WTC11 (cell line): ENCODE measurements around the gene OPRL1. TPM values are rescaled to one million over a fixed set of nuclear protein-coding genes. Genes with fewer than 3 reads are reported as not detected.

Experiments
- ATAC-seq: fragments of 200-7000 bp; cut with Tn5 transposase; 2 replicates; pipeline ENCODE4 v1.10.0; 2021; ENCODE audit warnings: mild to moderate bottlenecking, moderate library complexity
- CTCF ChIA-PET: fragments of 300-600 bp; sonication (Branson Sonifier 250); formaldehyde crosslinking; loops from one replicate; lab custom pipeline; 2021; ENCODE audit warnings: antibody characterized with exemption; lab: Charles Lee
- POLR2A ChIA-PET: fragments of 350-600 bp; sonication (Branson Sonifier 250); formaldehyde crosslinking; loops from one replicate; lab custom pipeline; 2021; ENCODE audit warnings: antibody characterized with exemption; lab: Charles Lee
- DNase-seq: peaks from one replicate; pipeline ENCODE4 v3.0.0; 2021; ENCODE audit warnings: low spot score
- H3K27ac Mint-ChIP-seq: 2 replicates; pipeline ENCODE4 v1.8.0; 2021; ENCODE audit warnings: mixed read lengths
- H3K27me3 Mint-ChIP-seq: 2 replicates; pipeline ENCODE4 v1.8.0; 2021; ENCODE audit warnings: low read depth, mild to moderate bottlenecking, moderate library complexity, mixed read lengths
- H3K36me3 Mint-ChIP-seq: 2 replicates; pipeline ENCODE4 v1.8.0; 2021; ENCODE audit warnings: mixed read lengths
- H3K4me1 Mint-ChIP-seq: 2 replicates; pipeline ENCODE4 v1.8.0; 2022; ENCODE audit warnings: mixed read lengths
- H3K4me3 Mint-ChIP-seq: 2 replicates; pipeline ENCODE4 v1.8.0; 2021; ENCODE audit warnings: mild to moderate bottlenecking, moderate library complexity, mixed read lengths
- H3K9me3 Mint-ChIP-seq: 2 replicates; pipeline ENCODE4 v1.8.0; 2021; ENCODE audit warnings: mixed read lengths
- ELF4 ChIP-seq: sonication (generic); formaldehyde crosslinking; IDR thresholded peaks from 2 replicates; pipeline ENCODE4 v1.8.1; 2022; ENCODE audit warnings: low read depth, mild to moderate bottlenecking, moderate library complexity, missing genetic modification reagents
- FOXP1 ChIP-seq: sonication (generic); formaldehyde crosslinking; IDR thresholded peaks from 2 replicates; pipeline ENCODE4 v1.8.0; 2022; ENCODE audit warnings: missing genetic modification reagents, mild to moderate bottlenecking, moderate library complexity, borderline replicate concordance
- GABPB1 ChIP-seq: sonication (generic); formaldehyde crosslinking; IDR thresholded peaks from 2 replicates; pipeline ENCODE4 v1.8.1; 2023; ENCODE audit warnings: mild to moderate bottlenecking, missing genetic modification reagents
- NFE2L1 ChIP-seq: sonication (generic); formaldehyde crosslinking; IDR thresholded peaks from 2 replicates; pipeline ENCODE4 v1.8.1; 2023; ENCODE audit warnings: missing genetic modification reagents
- NFYB ChIP-seq: sonication (generic); formaldehyde crosslinking; conservative IDR thresholded peaks from 2 replicates; pipeline ENCODE4 v1.8.0; 2022; ENCODE audit warnings: low read depth, missing genetic modification reagents
- NR1H2 ChIP-seq: sonication (generic); formaldehyde crosslinking; IDR thresholded peaks from 2 replicates; pipeline ENCODE4 v1.9.0; 2021; ENCODE audit warnings: mild to moderate bottlenecking, moderate library complexity, missing genetic modification reagents
- NR2C2 ChIP-seq: sonication (generic); formaldehyde crosslinking; IDR thresholded peaks from 2 replicates; pipeline ENCODE4 v1.8.0; 2022; ENCODE audit warnings: mild to moderate bottlenecking, missing genetic modification reagents
- RORB ChIP-seq: fragments of 250-450 bp; sonication (Bioruptor Pico); IDR thresholded peaks from 2 replicates; pipeline ENCODE4 v1.9.0; 2021; ENCODE audit warnings: mild to moderate bottlenecking
- SMAD3 ChIP-seq: sonication (generic); formaldehyde crosslinking; IDR thresholded peaks from 2 replicates; pipeline ENCODE4 v1.8.0; 2022; ENCODE audit warnings: missing genetic modification reagents, mild to moderate bottlenecking, borderline replicate concordance
- SMAD4 ChIP-seq: sonication (generic); formaldehyde crosslinking; IDR thresholded peaks from 2 replicates; pipeline ENCODE4 v1.8.0; 2022; ENCODE audit warnings: mild to moderate bottlenecking, missing genetic modification reagents
- TEAD4 ChIP-seq: sonication (generic); formaldehyde crosslinking; IDR thresholded peaks from 2 replicates; pipeline ENCODE4 v1.8.0; 2022; ENCODE audit warnings: mild to moderate bottlenecking, missing genetic modification reagents
- ZBTB21 ChIP-seq: sonication (generic); formaldehyde crosslinking; IDR thresholded peaks from 2 replicates; pipeline ENCODE4 v1.8.1; 2023; ENCODE audit warnings: mild to moderate bottlenecking, missing genetic modification reagents, borderline replicate concordance
- ZNF138 ChIP-seq: sonication (generic); formaldehyde crosslinking; conservative IDR thresholded peaks from 2 replicates; pipeline ENCODE4 v1.8.1; 2022; ENCODE audit warnings: mild to moderate bottlenecking, moderate library complexity, missing genetic modification reagents
- ZNF317 ChIP-seq: sonication (generic); formaldehyde crosslinking; IDR thresholded peaks from 2 replicates; pipeline ENCODE4 v1.8.1; 2023; ENCODE audit warnings: low read depth, mild to moderate bottlenecking, moderate library complexity, missing genetic modification reagents, borderline replicate concordance
- ZNF416 ChIP-seq: fragments of 250-450 bp; sonication (Bioruptor Pico); IDR thresholded peaks from 2 replicates; pipeline ENCODE4 v1.9.0; 2021; ENCODE audit warnings: mild to moderate bottlenecking, inconsistent platforms
- total RNA-seq: library from RNA; stranded (reverse); gene quantifications from 3 replicates; pipeline ENCODE4 v1.2.3, GENCODE V29; 2021
- TF ChIP-seq, protein P1 (sequence below): sonication (generic); formaldehyde crosslinking; IDR thresholded peaks from 2 replicates; pipeline ENCODE4 v1.8.1; 2022; ENCODE audit warnings: low read depth, mild to moderate bottlenecking, moderate library complexity, missing genetic modification reagents, borderline replicate concordance
- TF ChIP-seq, protein P2 (sequence below): sonication (generic); formaldehyde crosslinking; IDR thresholded peaks from 2 replicates; pipeline ENCODE4 v1.8.1; 2023; ENCODE audit warnings: mild to moderate bottlenecking, missing genetic modification reagents
- TF ChIP-seq, protein P3 (sequence below): fragments of 250-450 bp; sonication (Bioruptor Pico); IDR thresholded peaks from 2 replicates; pipeline ENCODE4 v1.9.0; 2021; ENCODE audit warnings: mild to moderate bottlenecking
- TF ChIP-seq, protein P4 (sequence below): sonication (generic); formaldehyde crosslinking; IDR thresholded peaks from 2 replicates; pipeline ENCODE4 v1.8.0; 2022; ENCODE audit warnings: mild to moderate bottlenecking, missing genetic modification reagents
- TF ChIP-seq, protein P5 (sequence below): sonication (generic); formaldehyde crosslinking; IDR thresholded peaks from 2 replicates; pipeline ENCODE4 v1.8.0; 2022; ENCODE audit warnings: mild to moderate bottlenecking, missing genetic modification reagents

OPRL1 gene
- total RNA-seq, 1 experiment from 2014 or later = 2.0 TPM

DNA sequence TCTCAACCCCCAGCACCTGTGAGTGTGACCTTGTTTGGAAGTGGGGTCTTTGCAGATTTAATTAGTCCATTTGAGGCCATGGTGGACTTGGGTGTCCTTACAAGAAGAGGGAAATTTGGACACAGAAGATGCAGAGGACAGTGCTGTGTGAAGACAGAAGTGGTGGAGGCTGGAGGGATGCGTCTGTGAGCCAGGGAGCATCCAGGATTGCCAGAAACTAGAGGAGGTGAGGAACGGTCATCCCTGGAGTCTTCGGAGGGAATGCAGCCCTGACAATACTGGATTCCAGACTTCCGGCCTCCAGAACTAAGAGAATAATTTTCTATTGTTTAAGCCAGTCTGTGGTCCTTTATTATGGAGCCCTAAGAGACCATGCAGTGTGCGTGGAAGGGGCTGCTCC is 50.4 kb downstream of the OPRL1 start:
- Mint-ChIP-seq H3K36me3 (0 out of 2 replicates have a peak, but pooled peaks cover 3% of the 10 kb centered on the region), H3K9me3 (peaks cover 23% of the 10 kb centered on the region), H3K27ac (no peak overlapping the region), H3K4me3 (no peak overlapping the region), H3K27me3 (0 out of 2 replicates have a peak, but pooled peaks cover 4% of the 10 kb centered on the region), H3K4me1 (peaks cover 2% of the 10 kb centered on the region; the same call in 1 of the 2 replicates)
- CTCF ChIA-PET = interaction anchor here (0.7 kb wide), 1 partner anchor 46 kb away, joined by 4 read pairs; no protein-coding TSS in a partner anchor
- no peak for TF ChIP-seq ZNF416 (CRISPR knock-in tag)
- no peak for TF ChIP-seq NFYB
- TF ChIP-seq ELF4 (CRISPR knock-in tag) = no peak
- TF ChIP-seq SMAD3 (CRISPR knock-in tag) = no peak
- POLR2A ChIA-PET = no interaction called here
- ATAC-seq (no peak), DNase-seq (no peak)

DNA sequence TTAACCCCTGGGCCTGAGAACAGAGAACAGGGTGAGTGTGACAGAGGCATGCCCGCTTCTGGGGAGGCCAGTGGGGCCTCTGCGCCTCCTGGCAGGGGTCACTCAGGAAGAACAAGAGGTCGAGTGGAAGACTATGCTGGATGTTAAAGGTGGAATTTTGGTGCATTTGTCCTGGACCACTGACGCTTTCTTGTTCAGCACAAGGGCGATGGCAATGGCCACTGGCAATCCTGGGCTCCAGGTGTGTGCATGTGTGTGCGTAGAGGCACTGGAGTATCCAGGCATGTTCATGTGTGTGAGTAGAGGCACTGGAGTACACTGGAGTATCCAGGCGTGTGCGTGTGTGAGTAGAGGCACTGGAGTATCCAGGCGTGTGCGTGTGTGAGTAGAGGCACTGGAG is 51.0 kb downstream of the OPRL1 start:
- POLR2A ChIA-PET = no interaction called here
- Mint-ChIP-seq H3K27ac (no peak overlapping the region), H3K27me3 (0 out of 2 replicates have a peak, but pooled peaks cover 4% of the 10 kb centered on the region), H3K4me3 (no peak overlapping the region), H3K9me3 (peaks cover 20% of the 10 kb centered on the region), H3K4me1 (peaks cover 2% of the 10 kb centered on the region; the same call in 1 of the 2 replicates), H3K36me3 (0 out of 2 replicates have a peak, but pooled peaks cover 3% of the 10 kb centered on the region)
- ATAC-seq = no peak
- no peak for DNase-seq
- no peak for TF ChIP-seq GABPB1 (CRISPR knock-in tag)
- TF ChIP-seq, protein P1, sequence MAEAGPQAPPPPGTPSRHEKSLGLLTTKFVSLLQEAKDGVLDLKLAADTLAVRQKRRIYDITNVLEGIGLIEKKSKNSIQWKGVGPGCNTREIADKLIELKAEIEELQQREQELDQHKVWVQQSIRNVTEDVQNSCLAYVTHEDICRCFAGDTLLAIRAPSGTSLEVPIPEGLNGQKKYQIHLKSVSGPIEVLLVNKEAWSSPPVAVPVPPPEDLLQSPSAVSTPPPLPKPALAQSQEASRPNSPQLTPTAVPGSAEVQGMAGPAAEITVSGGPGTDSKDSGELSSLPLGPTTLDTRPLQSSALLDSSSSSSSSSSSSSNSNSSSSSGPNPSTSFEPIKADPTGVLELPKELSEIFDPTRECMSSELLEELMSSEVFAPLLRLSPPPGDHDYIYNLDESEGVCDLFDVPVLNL (CRISPR knock-in tag) = no peak
- TF ChIP-seq SMAD4 = no peak
- TF ChIP-seq ZNF138 (CRISPR knock-in tag) = no peak
- no peak for TF ChIP-seq ZBTB21
- TF ChIP-seq RORB (CRISPR knock-in tag) = no peak
- no peak for TF ChIP-seq FOXP1 (CRISPR knock-in tag)
- TF ChIP-seq TEAD4 (CRISPR knock-in tag) = no peak
- TF ChIP-seq, protein P2, sequence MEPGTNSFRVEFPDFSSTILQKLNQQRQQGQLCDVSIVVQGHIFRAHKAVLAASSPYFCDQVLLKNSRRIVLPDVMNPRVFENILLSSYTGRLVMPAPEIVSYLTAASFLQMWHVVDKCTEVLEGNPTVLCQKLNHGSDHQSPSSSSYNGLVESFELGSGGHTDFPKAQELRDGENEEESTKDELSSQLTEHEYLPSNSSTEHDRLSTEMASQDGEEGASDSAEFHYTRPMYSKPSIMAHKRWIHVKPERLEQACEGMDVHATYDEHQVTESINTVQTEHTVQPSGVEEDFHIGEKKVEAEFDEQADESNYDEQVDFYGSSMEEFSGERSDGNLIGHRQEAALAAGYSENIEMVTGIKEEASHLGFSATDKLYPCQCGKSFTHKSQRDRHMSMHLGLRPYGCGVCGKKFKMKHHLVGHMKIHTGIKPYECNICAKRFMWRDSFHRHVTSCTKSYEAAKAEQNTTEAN (CRISPR knock-in tag) = no peak
- TF ChIP-seq NR1H2 = no peak
- TF ChIP-seq, protein P3, sequence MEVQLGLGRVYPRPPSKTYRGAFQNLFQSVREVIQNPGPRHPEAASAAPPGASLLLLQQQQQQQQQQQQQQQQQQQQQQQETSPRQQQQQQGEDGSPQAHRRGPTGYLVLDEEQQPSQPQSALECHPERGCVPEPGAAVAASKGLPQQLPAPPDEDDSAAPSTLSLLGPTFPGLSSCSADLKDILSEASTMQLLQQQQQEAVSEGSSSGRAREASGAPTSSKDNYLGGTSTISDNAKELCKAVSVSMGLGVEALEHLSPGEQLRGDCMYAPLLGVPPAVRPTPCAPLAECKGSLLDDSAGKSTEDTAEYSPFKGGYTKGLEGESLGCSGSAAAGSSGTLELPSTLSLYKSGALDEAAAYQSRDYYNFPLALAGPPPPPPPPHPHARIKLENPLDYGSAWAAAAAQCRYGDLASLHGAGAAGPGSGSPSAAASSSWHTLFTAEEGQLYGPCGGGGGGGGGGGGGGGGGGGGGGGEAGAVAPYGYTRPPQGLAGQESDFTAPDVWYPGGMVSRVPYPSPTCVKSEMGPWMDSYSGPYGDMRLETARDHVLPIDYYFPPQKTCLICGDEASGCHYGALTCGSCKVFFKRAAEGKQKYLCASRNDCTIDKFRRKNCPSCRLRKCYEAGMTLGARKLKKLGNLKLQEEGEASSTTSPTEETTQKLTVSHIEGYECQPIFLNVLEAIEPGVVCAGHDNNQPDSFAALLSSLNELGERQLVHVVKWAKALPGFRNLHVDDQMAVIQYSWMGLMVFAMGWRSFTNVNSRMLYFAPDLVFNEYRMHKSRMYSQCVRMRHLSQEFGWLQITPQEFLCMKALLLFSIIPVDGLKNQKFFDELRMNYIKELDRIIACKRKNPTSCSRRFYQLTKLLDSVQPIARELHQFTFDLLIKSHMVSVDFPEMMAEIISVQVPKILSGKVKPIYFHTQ = no peak
- no peak for TF ChIP-seq NFE2L1
- TF ChIP-seq, protein P4, sequence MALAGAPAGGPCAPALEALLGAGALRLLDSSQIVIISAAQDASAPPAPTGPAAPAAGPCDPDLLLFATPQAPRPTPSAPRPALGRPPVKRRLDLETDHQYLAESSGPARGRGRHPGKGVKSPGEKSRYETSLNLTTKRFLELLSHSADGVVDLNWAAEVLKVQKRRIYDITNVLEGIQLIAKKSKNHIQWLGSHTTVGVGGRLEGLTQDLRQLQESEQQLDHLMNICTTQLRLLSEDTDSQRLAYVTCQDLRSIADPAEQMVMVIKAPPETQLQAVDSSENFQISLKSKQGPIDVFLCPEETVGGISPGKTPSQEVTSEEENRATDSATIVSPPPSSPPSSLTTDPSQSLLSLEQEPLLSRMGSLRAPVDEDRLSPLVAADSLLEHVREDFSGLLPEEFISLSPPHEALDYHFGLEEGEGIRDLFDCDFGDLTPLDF = no peak
- no peak for TF ChIP-seq NFYB
- no peak for TF ChIP-seq ZNF317 (CRISPR knock-in tag)
- TF ChIP-seq, protein P5, sequence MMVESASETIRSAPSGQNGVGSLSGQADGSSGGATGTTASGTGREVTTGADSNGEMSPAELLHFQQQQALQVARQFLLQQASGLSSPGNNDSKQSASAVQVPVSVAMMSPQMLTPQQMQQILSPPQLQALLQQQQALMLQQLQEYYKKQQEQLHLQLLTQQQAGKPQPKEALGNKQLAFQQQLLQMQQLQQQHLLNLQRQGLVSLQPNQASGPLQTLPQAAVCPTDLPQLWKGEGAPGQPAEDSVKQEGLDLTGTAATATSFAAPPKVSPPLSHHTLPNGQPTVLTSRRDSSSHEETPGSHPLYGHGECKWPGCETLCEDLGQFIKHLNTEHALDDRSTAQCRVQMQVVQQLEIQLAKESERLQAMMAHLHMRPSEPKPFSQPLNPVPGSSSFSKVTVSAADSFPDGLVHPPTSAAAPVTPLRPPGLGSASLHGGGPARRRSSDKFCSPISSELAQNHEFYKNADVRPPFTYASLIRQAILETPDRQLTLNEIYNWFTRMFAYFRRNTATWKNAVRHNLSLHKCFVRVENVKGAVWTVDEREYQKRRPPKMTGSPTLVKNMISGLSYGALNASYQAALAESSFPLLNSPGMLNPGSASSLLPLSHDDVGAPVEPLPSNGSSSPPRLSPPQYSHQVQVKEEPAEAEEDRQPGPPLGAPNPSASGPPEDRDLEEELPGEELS = no peak
- TF ChIP-seq NR2C2 (CRISPR knock-in tag) = no peak
- CTCF ChIA-PET = interaction anchor here (1.0 kb wide), 1 partner anchor 28 kb away, joined by 4 read pairs; no protein-coding TSS in a partner anchor
